Measurements from ENCODE around the gene PLEKHA4.

PLEKHA4 gene

DNA sequence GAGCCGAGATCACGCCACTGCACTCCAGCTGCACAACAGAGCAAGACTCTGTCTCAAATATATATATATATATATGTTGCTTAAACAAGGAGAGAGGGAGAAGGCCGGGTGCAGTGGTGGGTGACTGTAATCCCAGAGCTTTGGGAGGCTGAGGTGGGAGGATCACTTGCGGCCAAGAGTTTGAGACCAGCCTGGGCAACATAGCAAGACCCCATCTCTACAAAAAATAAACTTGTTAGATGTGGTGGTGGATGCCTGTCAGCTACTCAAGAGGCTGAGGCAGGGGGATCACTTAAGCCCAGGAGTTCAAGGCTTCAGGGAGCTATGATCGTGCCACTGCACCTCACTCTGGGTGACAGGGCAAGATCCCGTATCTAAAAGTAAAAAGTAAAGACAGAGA, 26.8 kb downstream of the PLEKHA4 start:
- Mint-ChIP-seq H3K4me3 (no peak overlapping the region), H3K27me3 (peaks cover 11% of the 10 kb centered on the region), H3K9me3 (no peaks in the 10 kb centered on the region), H3K36me3 (no peaks in the 10 kb centered on the region), H3K27ac (no peak overlapping the region), H3K4me1 (peaks cover 15% of the 10 kb centered on the region)
- DNase-seq = no peak
- CTCF ChIA-PET = interaction anchor here (1.1 to 9.5 kb wide), 15 partner anchors 8 to 233 kb away, joined by 3 to 176 read pairs (median 5); partner anchors contain the start of gene CA11

DNA sequence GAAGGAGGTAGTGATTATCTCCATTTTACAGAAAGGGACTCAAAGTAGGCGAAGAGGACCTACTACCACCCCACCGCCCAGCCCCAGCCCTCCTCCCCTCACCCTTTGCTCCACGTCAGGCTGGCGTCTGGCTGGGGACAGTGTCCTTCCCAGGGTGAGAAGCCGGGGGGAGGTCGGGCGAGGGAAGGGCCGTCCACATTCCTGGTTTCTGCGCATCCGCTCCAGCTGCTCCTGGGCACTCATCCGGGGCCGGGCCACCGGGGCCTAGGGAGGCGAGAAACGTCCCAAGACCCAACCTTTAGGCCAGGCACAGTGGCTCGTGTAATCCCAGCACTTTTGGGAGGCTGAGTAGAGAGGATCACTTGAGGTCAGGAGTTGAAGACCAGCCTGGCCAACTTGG, 27.4 kb downstream of the PLEKHA4 start:
- Mint-ChIP-seq H3K9me3 (no peaks in the 10 kb centered on the region), H3K27ac (no peak overlapping the region), H3K36me3 (no peaks in the 10 kb centered on the region), H3K4me1 (peaks cover 20% of the 10 kb centered on the region), H3K4me3 (no peak overlapping the region), H3K27me3 (peaks cover 16% of the 10 kb centered on the region)
- DNase-seq = no peak
- CTCF ChIA-PET = interaction anchor here (1.3 to 9.5 kb wide), 8 partner anchors 10 to 195 kb away, joined by 3 to 176 read pairs (median 5); partner anchors contain the start of gene CA11

DNA sequence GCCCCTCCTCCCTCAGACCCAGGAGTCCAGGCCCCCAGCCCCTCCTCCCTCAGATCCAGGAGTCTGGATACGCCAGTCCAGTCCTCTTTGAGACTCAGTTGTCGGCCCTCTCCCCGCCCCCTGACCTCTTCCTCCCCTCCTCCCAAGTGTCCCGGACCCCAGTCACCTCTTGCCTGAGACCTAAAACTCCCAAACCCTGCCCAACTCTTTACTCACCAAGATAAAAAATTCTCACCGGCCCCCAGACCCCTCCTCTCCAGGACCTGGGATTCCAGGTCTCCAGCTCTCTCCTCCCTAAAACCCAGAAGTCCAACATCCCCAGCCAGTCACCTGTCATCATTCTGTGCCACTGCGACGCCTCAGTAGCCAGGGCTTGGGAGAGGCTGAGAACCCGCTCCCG, 30.7 kb downstream of the PLEKHA4 start:
- Mint-ChIP-seq H3K4me1 (peaks cover 24% of the 10 kb centered on the region), H3K27ac (peak overlapping the region; percentile 21), H3K36me3 (no peaks in the 10 kb centered on the region), H3K27me3 (peaks cover 22% of the 10 kb centered on the region), H3K4me3 (no peak overlapping the region), H3K9me3 (no peaks in the 10 kb centered on the region)
- no peak for DNase-seq
- CTCF ChIA-PET = interaction anchor here (1.0 to 9.5 kb wide), 6 partner anchors 42 to 187 kb away, joined by 4 to 176 read pairs (median 10); no protein-coding TSS in a partner anchor

DNA sequence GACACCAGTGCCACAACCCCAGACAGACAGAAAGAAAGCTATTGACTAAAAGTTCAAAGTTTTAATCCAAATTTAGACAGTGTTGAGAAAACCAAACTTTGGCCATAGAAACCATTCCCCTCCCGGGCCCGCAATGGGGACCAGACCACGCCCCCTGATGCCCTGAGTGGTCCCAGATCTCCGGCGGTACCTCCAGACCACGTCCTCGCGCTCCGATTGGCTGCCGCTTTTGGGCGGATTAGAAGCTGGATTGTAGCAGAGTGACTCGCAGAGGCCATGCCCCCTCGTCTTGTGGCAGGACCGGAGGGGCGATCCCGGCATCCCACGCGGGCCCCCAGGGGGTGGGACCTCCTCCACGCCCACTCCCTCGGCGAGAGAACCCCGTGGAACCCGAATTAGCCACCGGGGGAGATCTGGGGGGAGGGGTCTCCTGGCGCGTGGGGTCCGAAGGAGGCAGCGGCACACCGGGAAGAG, 31.3 kb downstream of the PLEKHA4 start:
- peak overlapping the region; percentile 14 for H3K27ac Mint-ChIP-seq
- DNase-seq = peak; percentile 80
- H3K9me3 Mint-ChIP-seq = no peaks in the 10 kb centered on the region
- CTCF ChIA-PET = interaction anchor here (0.8 to 2.2 kb wide), 6 partner anchors 9 to 186 kb away, joined by 3 to 23 read pairs (median 6); no protein-coding TSS in a partner anchor
- H3K36me3 Mint-ChIP-seq = no peaks in the 10 kb centered on the region
- H3K4me3 Mint-ChIP-seq = peak overlapping the region; percentile 68
- H3K27me3 Mint-ChIP-seq = peaks cover 25% of the 10 kb centered on the region
- H3K4me1 Mint-ChIP-seq = peaks cover 23% of the 10 kb centered on the region

DNA sequence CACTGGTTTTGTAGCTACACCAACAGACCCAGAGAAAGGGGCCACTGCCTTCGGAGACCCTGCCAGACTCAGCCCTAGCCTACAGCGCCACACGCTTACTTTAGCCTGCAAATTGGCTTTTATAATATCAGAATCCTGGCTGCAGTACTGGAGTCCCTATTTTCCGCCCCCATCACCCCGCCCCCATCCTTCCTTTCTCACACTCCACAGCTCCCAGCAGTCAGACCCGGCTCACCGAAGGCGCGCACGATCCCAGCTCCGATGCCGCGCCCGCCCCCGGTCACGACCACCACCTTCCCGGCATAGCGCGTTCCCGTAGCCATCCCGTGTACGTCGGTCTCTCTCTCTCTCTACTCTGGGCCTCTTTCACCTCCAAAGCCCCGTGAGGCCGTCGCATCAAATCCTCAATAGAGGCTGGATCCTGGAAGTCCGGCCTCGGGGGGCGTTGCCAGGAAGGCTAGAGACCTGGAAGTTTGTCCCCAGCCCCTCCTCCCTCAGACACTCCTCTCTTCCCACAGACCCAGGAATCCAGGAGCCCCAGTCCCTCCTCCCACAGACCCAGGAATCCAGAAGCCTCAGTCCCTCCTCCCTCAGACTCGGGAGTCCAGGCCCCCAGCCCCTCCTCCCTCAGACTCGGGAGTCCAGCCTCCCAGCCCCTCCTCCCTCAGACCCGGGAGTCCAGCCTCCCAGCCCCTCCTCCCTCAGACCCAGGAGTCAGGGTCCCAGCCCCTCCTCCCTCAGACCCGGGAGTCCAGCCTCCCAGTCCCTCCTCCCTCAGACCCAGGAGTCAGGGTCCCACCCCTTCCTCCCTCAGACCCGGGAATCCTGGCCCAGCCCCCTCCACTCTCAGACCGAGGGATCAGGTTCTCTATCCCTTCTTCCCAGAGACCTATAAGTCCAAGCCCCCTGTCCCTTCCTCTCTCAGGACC, 32.1 kb downstream of the PLEKHA4 start, which contains the start of gene HSD17B14:
Gene HSD17B14 (minus strand): TSS at position 403 of the 929 bp plus-strand sequence. CDS start 80 bp downstream, at position 323.
- Mint-ChIP-seq H3K27ac (peak within 1 kb of the TSS; percentile 77), H3K9me3 (no peaks in the 10 kb centered on the region), H3K4me1 (peaks cover 23% of the 10 kb centered on the region), H3K27me3 (peaks cover 26% of the 10 kb centered on the region), H3K4me3 (peak within 1 kb of the TSS; percentile 76), H3K36me3 (no peaks in the 10 kb centered on the region)
- DNase-seq = peak; percentile 34
- CTCF ChIA-PET = interaction anchor here (0.6 to 2.2 kb wide), 13 partner anchors 8 to 191 kb away, joined by 3 to 23 read pairs (median 4); no protein-coding TSS in a partner anchor

DNA sequence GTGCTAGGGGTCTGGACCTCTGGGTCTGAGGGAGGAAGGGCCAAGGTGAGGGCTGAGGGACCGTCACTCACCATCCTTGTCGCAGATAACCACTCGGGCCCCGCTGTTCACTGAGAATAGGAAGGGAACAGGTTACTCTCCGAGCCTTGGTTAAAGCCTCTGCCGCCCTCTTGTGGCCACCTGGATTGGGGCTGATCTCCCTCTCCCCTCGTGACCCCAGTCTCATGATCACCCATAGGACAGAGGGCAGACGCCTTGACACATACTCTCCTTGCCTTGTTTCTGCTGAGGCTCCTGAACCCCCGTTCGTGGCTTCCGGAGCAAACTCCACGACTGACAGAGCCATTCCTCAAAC, 32.7 kb downstream of the PLEKHA4 start:
- peaks cover 26% of the 10 kb centered on the region for H3K27me3 Mint-ChIP-seq
- no peaks in the 10 kb centered on the region for H3K9me3 Mint-ChIP-seq
- H3K27ac Mint-ChIP-seq = peak overlapping the region; percentile 77
- H3K36me3 Mint-ChIP-seq = no peaks in the 10 kb centered on the region
- CTCF ChIA-PET = interaction anchor here (0.7 to 2.2 kb wide), 8 partner anchors 38 to 191 kb away, joined by 3 to 23 read pairs (median 4); no protein-coding TSS in a partner anchor
- H3K4me3 Mint-ChIP-seq = peak overlapping the region; percentile 76
- peak; percentile 96 for DNase-seq
- peaks cover 23% of the 10 kb centered on the region for H3K4me1 Mint-ChIP-seq

DNA sequence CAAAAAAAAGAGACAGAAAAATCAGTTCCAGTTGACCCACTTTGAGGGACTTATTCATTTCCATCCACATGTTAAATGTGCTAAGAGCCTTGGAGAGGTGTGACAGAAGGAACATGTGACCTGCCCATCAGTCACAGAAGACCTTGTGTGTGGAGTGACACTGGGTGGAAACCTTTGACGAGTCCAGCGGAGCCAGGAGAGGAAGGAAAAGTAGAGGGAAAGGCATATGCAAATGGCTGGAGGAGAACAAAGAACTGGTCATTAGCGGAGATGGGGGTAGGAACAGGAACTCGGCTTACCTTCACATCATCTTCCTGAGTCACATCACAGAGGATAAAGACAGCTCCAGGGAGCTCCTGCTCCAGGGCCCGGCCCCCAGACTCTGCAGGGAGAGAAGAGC, 34.4 kb downstream of the PLEKHA4 start:
- Mint-ChIP-seq H3K36me3 (no peaks in the 10 kb centered on the region), H3K27ac (no peak overlapping the region), H3K4me3 (no peak overlapping the region), H3K9me3 (no peaks in the 10 kb centered on the region), H3K4me1 (peaks cover 23% of the 10 kb centered on the region), H3K27me3 (peaks cover 29% of the 10 kb centered on the region)
- CTCF ChIA-PET = interaction anchor here (0.9 to 1.6 kb wide), 3 partner anchors 8 to 46 kb away, joined by 4 to 5 read pairs (median 4); no protein-coding TSS in a partner anchor
- DNase-seq = no peak

DNA sequence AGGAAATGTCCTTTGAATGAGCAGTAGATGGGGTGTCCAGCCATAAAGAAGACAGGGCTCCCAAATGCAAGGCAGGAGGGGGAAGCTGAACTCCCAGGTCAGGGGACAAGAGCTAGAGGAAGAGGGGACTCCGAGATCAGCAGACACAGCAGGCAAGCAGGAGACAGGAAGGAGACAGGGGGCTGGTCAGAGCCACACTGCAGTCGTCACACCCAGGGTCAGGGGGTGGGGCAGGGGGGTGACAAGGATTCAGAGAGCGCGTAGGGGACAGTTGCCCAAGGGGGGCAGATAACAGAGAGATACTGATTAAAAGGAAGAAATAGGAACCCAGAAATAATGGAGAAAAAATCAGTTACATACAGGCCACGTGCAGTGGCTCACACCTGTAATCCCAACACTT, 35.4 kb downstream of the PLEKHA4 start:
- DNase-seq = no peak
- peaks cover 29% of the 10 kb centered on the region for H3K27me3 Mint-ChIP-seq
- H3K36me3 Mint-ChIP-seq = no peaks in the 10 kb centered on the region
- no peak overlapping the region for H3K27ac Mint-ChIP-seq
- no peak overlapping the region for H3K4me3 Mint-ChIP-seq
- H3K4me1 Mint-ChIP-seq = peaks cover 23% of the 10 kb centered on the region
- H3K9me3 Mint-ChIP-seq = no peaks in the 10 kb centered on the region
- CTCF ChIA-PET = interaction anchor here (1.0 to 1.6 kb wide), 3 partner anchors 45 to 187 kb away, joined by 3 to 4 read pairs (median 4); partner anchors contain the start of gene CA11

DNA sequence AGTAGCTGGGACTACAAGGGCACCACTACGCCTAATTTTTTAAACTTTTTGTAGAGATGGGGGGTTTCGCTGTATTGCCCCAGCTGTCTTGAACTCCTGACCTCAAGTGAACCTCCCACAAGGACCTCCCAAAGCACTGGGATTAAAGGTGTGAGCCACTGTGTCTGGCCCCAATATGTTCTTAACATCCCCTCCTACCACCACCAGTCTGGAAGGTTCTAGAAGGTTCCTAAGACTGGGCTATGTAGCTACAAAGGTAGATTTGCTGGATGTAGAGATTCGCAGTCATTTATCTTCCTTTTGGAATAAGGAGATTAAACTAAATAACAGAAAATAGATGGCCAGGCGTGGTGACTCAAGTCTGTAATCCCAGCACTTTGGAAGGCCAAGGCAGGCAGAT, 37.5 kb downstream of the PLEKHA4 start:
- Mint-ChIP-seq H3K9me3 (no peaks in the 10 kb centered on the region), H3K27me3 (peaks cover 16% of the 10 kb centered on the region), H3K4me3 (no peak overlapping the region), H3K36me3 (no peaks in the 10 kb centered on the region), H3K27ac (no peak overlapping the region), H3K4me1 (peaks cover 6% of the 10 kb centered on the region)
- CTCF ChIA-PET = interaction anchor here (0.6 to 2.2 kb wide), 3 partner anchors 11 to 35 kb away, joined by 3 to 11 read pairs (median 8); no protein-coding TSS in a partner anchor
- no peak for DNase-seq

DNA sequence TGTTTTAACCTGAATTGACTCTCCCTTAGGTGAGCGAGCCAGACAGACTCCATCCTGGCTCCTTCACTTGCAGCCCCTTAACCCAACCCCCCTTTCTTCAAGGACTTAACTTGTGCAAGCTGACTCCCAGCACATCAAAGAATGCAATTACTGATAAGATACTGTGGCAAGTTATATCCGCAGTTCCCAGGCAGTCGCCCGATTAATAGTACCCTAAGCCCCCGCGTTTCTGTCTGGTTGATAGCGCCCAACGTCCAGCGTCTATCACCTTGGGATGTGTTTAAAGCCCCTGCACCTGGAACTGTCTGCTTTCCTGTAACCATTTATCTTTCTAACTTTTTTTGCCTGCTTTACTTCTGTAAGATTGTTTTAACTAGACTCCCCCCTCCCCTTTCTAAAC, 38.3 kb downstream of the PLEKHA4 start:
- CTCF ChIA-PET = interaction anchor here (1.0 to 2.2 kb wide), 3 partner anchors 12 to 34 kb away, joined by 3 to 11 read pairs (median 8); no protein-coding TSS in a partner anchor
- no peak for DNase-seq
- Mint-ChIP-seq H3K4me3 (no peak overlapping the region), H3K9me3 (no peaks in the 10 kb centered on the region), H3K27me3 (peaks cover 15% of the 10 kb centered on the region), H3K36me3 (no peaks in the 10 kb centered on the region), H3K27ac (no peak overlapping the region), H3K4me1 (no peaks in the 10 kb centered on the region)

DNA sequence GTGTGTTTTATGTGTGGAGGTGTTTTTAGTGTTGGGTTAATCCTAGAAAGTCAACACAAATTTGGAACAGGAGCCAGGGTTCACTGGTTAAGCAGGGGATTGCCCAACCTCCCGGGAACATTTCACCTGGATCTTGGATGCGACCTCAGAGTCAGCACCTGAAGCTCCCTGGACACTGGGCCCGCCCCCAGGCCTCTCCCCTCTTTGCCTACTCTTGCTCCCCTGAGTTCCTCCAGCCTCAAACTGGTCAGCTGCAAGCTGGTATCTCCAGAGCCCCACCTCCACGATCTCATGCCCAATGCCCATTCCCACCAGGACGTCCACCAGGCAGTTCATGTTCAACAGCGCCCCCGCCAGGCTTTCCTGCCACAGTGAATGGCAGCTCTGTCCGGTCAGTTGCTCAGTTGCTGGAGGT, 41.8 kb downstream of the PLEKHA4 start:
- CTCF ChIA-PET = interaction anchor here (1.7 kb wide), 2 partner anchors 17 to 39 kb away, joined by 6 to 8 read pairs; no protein-coding TSS in a partner anchor
- no peak for DNase-seq

DNA sequence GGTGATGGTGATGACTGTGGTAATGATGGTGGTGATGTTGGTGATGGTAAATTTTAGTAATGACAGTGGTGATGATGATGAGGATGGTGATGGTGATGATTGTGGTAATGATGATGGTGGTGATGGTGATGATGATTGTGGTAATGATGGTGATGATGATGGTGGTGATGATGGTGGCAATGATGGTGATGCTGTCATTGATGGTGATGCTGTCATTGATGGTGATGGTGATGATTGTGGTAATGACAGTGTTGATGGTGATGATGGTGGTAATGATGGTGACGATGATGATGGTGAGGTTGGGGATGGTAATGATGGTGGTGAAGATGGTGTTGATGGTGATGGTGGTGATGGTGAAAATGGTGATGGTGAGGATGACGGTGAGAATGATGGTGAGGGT, 45.9 kb downstream of the PLEKHA4 start:
- no peak overlapping the region for H3K27ac Mint-ChIP-seq
- no peaks in the 10 kb centered on the region for H3K36me3 Mint-ChIP-seq
- H3K9me3 Mint-ChIP-seq = no peaks in the 10 kb centered on the region
- H3K4me3 Mint-ChIP-seq = no peak overlapping the region
- DNase-seq = no peak
- H3K4me1 Mint-ChIP-seq = no peaks in the 10 kb centered on the region
- H3K27me3 Mint-ChIP-seq = peaks cover 14% of the 10 kb centered on the region
- CTCF ChIA-PET = no interaction called here

More for the DNA sequence above, 41.8 kb downstream of the PLEKHA4 start:
- no peaks in the 10 kb centered on the region for H3K4me1 Mint-ChIP-seq
- no peak overlapping the region for H3K4me3 Mint-ChIP-seq
- H3K9me3 Mint-ChIP-seq = no peaks in the 10 kb centered on the region
- H3K27ac Mint-ChIP-seq = no peak overlapping the region
- H3K36me3 Mint-ChIP-seq = no peaks in the 10 kb centered on the region
- H3K27me3 Mint-ChIP-seq = peaks cover 13% of the 10 kb centered on the region

DNA sequence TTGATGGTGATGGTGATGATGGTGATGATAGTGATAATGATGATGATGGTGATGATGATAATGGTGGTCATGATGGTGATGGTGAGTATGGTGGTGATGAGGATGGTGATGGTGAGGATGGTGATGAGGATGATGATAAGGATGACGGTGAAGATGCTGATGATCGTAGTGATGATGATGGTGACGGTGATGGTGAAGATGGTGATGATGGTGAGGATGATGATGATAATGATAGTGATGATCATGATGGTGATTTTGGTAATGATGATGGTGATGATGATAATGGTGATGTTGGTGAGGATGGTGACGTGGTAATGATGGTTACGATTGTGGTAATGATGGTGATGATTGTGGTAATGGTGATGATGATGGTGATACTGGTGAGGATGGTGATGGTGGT, 46.8 kb downstream of the PLEKHA4 start:
- Mint-ChIP-seq H3K9me3 (no peaks in the 10 kb centered on the region), H3K4me3 (no peak overlapping the region), H3K4me1 (no peaks in the 10 kb centered on the region), H3K27me3 (peaks cover 11% of the 10 kb centered on the region), H3K27ac (no peak overlapping the region), H3K36me3 (no peaks in the 10 kb centered on the region)
- CTCF ChIA-PET = no interaction called here
- DNase-seq = no peak

DNA sequence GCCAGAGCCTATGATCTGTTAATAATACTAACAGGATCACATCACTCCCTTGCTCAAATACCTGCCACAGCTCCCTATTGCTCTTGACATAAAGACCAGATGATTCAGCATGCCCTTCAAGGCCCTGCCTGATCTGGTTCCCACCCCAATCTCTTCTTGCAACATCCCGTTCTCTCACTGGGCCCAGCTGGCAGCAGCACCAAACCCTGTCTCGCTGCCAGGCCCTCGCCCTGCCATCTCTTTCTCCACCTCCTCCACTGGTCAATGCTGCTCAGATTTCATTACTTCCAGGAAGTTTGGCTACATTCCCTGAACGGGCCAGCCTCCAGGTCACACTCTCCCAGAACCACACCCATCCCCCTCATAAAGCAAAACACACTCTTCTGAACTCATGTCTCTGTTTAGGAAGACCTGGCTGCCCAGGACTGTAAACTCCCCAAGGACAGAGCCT, 49.0 kb downstream of the PLEKHA4 start:
- no peak overlapping the region for H3K27ac Mint-ChIP-seq
- H3K36me3 Mint-ChIP-seq = no peaks in the 10 kb centered on the region
- H3K9me3 Mint-ChIP-seq = no peaks in the 10 kb centered on the region
- H3K4me1 Mint-ChIP-seq = peaks cover 11% of the 10 kb centered on the region
- CTCF ChIA-PET = interaction anchor here (0.6 kb wide), 1 partner anchor 329 kb away, joined by 3 read pairs; no protein-coding TSS in a partner anchor
- H3K27me3 Mint-ChIP-seq = peaks cover 8% of the 10 kb centered on the region
- DNase-seq = no peak
- no peak overlapping the region for H3K4me3 Mint-ChIP-seq

All from activated naive CD4-positive, alpha-beta T cell treated with anti-CD3 and anti-CD28 coated beads, Interleukin-2, amount 10 ng/mL, durations not matched to agents 7 days and 5 days (primary cell).